ENCODE results near the gene C3orf52. TPM values are rescaled to one million over a fixed set of nuclear protein-coding genes. Genes with fewer than 3 reads are reported as not detected.
A peak's percentile ranks its signal among the peaks of the same experiment; 100 is the strongest.

Gene C3orf52
- total RNA-seq, 1 donor from 2014 or later, result 1.4 TPM

GRCh38 chr3:112074616-112075497, 11.3 kb upstream of the C3orf52 start:
- no peak for TF ChIP-seq CTCF (IDR thresholded peaks at IDR 0.05; ENCODE audit: partially characterized antibody, unreplicated experiment)
- Mint-ChIP-seq H3K4me1 (ENCODE audit: low read depth, unreplicated experiment) (peaks cover 5% of the 10 kb centered on the region), H3K9me3 (ENCODE audit: unreplicated experiment) (no peaks in the 10 kb centered on the region), H3K36me3 (ENCODE audit: unreplicated experiment) (no peaks in the 10 kb centered on the region), H3K4me3 (ENCODE audit: unreplicated experiment) (no peak overlapping the region), H3K27me3 (ENCODE audit: unreplicated experiment) (no peaks in the 10 kb centered on the region), H3K27ac (ENCODE audit: unreplicated experiment) (no peak overlapping the region)
- DNase-seq, result no peak

GRCh38 chr3:112078125-112079083, 7.8 kb upstream of the C3orf52 start:
- H3K27ac Mint-ChIP-seq (ENCODE audit: unreplicated experiment), result no peak overlapping the region
- TF ChIP-seq CTCF (IDR thresholded peaks at IDR 0.05; ENCODE audit: partially characterized antibody, unreplicated experiment), result no peak
- no peaks in the 10 kb centered on the region for H3K9me3 Mint-ChIP-seq (ENCODE audit: unreplicated experiment)
- no peaks in the 10 kb centered on the region for H3K36me3 Mint-ChIP-seq (ENCODE audit: unreplicated experiment)
- no peaks in the 10 kb centered on the region for H3K27me3 Mint-ChIP-seq (ENCODE audit: unreplicated experiment)
- no peak for DNase-seq
- no peak overlapping the region for H3K4me3 Mint-ChIP-seq (ENCODE audit: unreplicated experiment)
- peaks cover 5% of the 10 kb centered on the region for H3K4me1 Mint-ChIP-seq (ENCODE audit: low read depth, unreplicated experiment)

- Mint-ChIP-seq H3K36me3 (ENCODE audit: unreplicated experiment) (no peaks in the 10 kb centered on the region), H3K4me1 (ENCODE audit: low read depth, unreplicated experiment) (peaks cover 2% of the 10 kb centered on the region), H3K4me3 (ENCODE audit: unreplicated experiment) (no peak overlapping the region), H3K27me3 (ENCODE audit: unreplicated experiment) (peaks cover 2% of the 10 kb centered on the region), H3K9me3 (ENCODE audit: unreplicated experiment) (no peaks in the 10 kb centered on the region), H3K27ac (ENCODE audit: unreplicated experiment) (no peak overlapping the region)
- DNase-seq, result no peak
- no peak for TF ChIP-seq CTCF (IDR thresholded peaks at IDR 0.05; ENCODE audit: partially characterized antibody, unreplicated experiment)
These were observed 3.0 kb upstream of the C3orf52 start for GRCh38 chr3:112083239-112083638.

GRCh38 chr3:112084980-112085705, 1.0 kb upstream of the C3orf52 start:
- peak overlapping the region; percentile 84 for H3K4me3 Mint-ChIP-seq (ENCODE audit: unreplicated experiment)
- H3K27ac Mint-ChIP-seq (ENCODE audit: unreplicated experiment), result no peak overlapping the region
- H3K4me1 Mint-ChIP-seq (ENCODE audit: low read depth, unreplicated experiment), result peaks cover 6% of the 10 kb centered on the region
- peaks cover 4% of the 10 kb centered on the region for H3K27me3 Mint-ChIP-seq (ENCODE audit: unreplicated experiment)
- no peak for TF ChIP-seq CTCF (IDR thresholded peaks at IDR 0.05; ENCODE audit: partially characterized antibody, unreplicated experiment)
- no peaks in the 10 kb centered on the region for H3K36me3 Mint-ChIP-seq (ENCODE audit: unreplicated experiment)
- no peak for DNase-seq
- no peaks in the 10 kb centered on the region for H3K9me3 Mint-ChIP-seq (ENCODE audit: unreplicated experiment)

All from glutamatergic neuron (in vitro differentiated cells).